H1 (cell line): ENCODE results near the gene PGGHG. TPM values are rescaled to one million over a fixed set of nuclear protein-coding genes. Genes with fewer than 3 reads are reported as not detected.

Experiments used
- CTCF ChIA-PET: fragments of 300-600 bp; sonication (Branson Sonifier 250); formaldehyde crosslinking; loops from one replicate; lab custom pipeline; 2021; ENCODE audit not compliant: partially characterized antibody; lab: Charles Lee
- POLR2A ChIA-PET: fragments of 300-600 bp; sonication (Branson Sonifier 250); formaldehyde crosslinking; loops from one replicate; lab custom pipeline; 2021; ENCODE audit warnings: inconsistent platforms; ENCODE audit not compliant: partially characterized antibody; lab: Charles Lee
- DNase-seq, 2 experiments: peaks; one replicate each; pipeline versions ENCODE4 v3.0.0 to v3.0.0-alpha.2; 2010 to 2022; ENCODE audit warnings: low spot score in 2 of 2, low read depth in 1 of 2, mixed read lengths in 1 of 2
- FAIRE-seq: peaks from 2 replicates; lab custom pipeline; 2011; peaks lifted over from hg19 to GRCh38; lab: Jason Lieb, UNC
- H2AFZ ChIP-seq: 2 replicates; pipeline ENCODE4 v1.8.1; 2012; ENCODE audit warnings: low read length, inconsistent platforms
- H2AK5ac ChIP-seq: 2 replicates; pipeline ENCODE4 v1.6.1; 2013; ENCODE audit warnings: low read depth, low read length
- H2BK120ac ChIP-seq: replicated peaks from 2 replicates; pipeline ENCODE3; 2013; ENCODE audit warnings: low read depth, low read length, inconsistent platforms
- H2BK12ac ChIP-seq: 2 replicates; pipeline ENCODE4 v1.6.1; 2013; ENCODE audit warnings: low read depth, low read length
- H2BK15ac ChIP-seq: 2 replicates; pipeline ENCODE4 v1.6.1; 2013; ENCODE audit warnings: low read length
- H2BK20ac ChIP-seq: 2 replicates; pipeline ENCODE4 v1.6.1; 2013; ENCODE audit warnings: low read length
- H2BK5ac ChIP-seq: 2 replicates; pipeline ENCODE4 v1.6.1; 2013; ENCODE audit warnings: low read depth, low read length
- H3K14ac ChIP-seq: 2 replicates; pipeline ENCODE4 v1.6.1; 2013; ENCODE audit warnings: inconsistent platforms; ENCODE audit not compliant: insufficient read length
- H3K18ac ChIP-seq: 2 replicates; pipeline ENCODE4 v1.6.1; 2013; ENCODE audit warnings: low read length; ENCODE audit errors: extremely low read depth
- H3K23ac ChIP-seq: 2 replicates; pipeline ENCODE4 v1.6.1; 2013; ENCODE audit warnings: inconsistent platforms; ENCODE audit not compliant: insufficient read length
- H3K23me2 ChIP-seq: 2 replicates; pipeline ENCODE4 v1.6.1; 2013; ENCODE audit warnings: low read depth, low read length
- H3K27ac ChIP-seq: 2 replicates; pipeline ENCODE4 v1.6.1; 2011; ENCODE audit warnings: low read depth, low read length, inconsistent platforms
- H3K27me3 ChIP-seq, 4 experiments: replicated peaks in 1 of 4; 1 replicate in 1 of 4; 2 replicates in 3 of 4; pipeline versions ENCODE4 v1.6.1 to v1.8.1; 2011 to 2013; ENCODE audit warnings: low read length in 3 of 4, mild to moderate bottlenecking in 3 of 4, inconsistent platforms in 2 of 4, mixed read lengths in 2 of 4, moderate library complexity in 1 of 4; ENCODE audit not compliant: control insufficient read depth in 3 of 4, insufficient read depth in 3 of 4; ENCODE audit errors: extremely low read depth in 1 of 4
- H3K36me3 ChIP-seq, 4 experiments: 2 replicates each; pipeline versions ENCODE4 v1.6.1 to v1.8.1; 2011 to 2013; ENCODE audit warnings: mild to moderate bottlenecking in 4 of 4, low read length in 3 of 4, moderate library complexity in 2 of 4, control low read depth in 1 of 4, inconsistent platforms in 1 of 4; ENCODE audit not compliant: insufficient read depth in 4 of 4, control insufficient read depth in 2 of 4
- H3K4ac ChIP-seq: replicated peaks from 2 replicates; pipeline ENCODE3; 2013; ENCODE audit warnings: low read length, low read depth, mixed read lengths, inconsistent platforms; ENCODE audit not compliant: insufficient read length
- H3K4me1 ChIP-seq, 4 experiments: replicated peaks in 1 of 4; 1 replicate in 1 of 4; 2 replicates in 3 of 4; pipeline versions ENCODE4 v1.6.1 to v1.8.1; 2011 to 2013; ENCODE audit warnings: low read length in 3 of 4, inconsistent platforms in 2 of 4, mixed read lengths in 1 of 4; ENCODE audit not compliant: insufficient read depth in 4 of 4, control insufficient read depth in 3 of 4
- H3K4me2 ChIP-seq, 2 experiments: 2 replicates each; pipeline versions ENCODE4 v1.6.1 to v1.8.1; 2011 to 2013; ENCODE audit warnings: low read depth in 2 of 2, low read length in 2 of 2, control low read depth in 1 of 2, inconsistent platforms in 1 of 2, mild to moderate bottlenecking in 1 of 2; ENCODE audit not compliant: insufficient read depth in 1 of 2
- H3K4me3 ChIP-seq, 4 experiments: fragments of 200-600, 300-600 bp in 1 of 4; sonication (generic), shearing (Covaris generic), sonication (Bioruptor Twin) in 1 of 4; 2 replicates each; pipeline versions ENCODE4 v1.5.1 to v1.8.1; 2011 to 2016; ENCODE audit warnings: low read length in 4 of 4, low read depth in 3 of 4, control low read depth in 2 of 4, inconsistent platforms in 2 of 4, mild to moderate bottlenecking in 2 of 4, mixed read lengths in 1 of 4, moderate library complexity in 1 of 4; ENCODE audit not compliant: insufficient read depth in 2 of 4; ENCODE audit errors: extremely low read depth in 1 of 4
- H3K56ac ChIP-seq: replicated peaks from 2 replicates; pipeline ENCODE3; 2013; ENCODE audit warnings: low read depth, mild to moderate bottlenecking, mixed read lengths, low read length, inconsistent platforms; ENCODE audit not compliant: insufficient read length
- H3K79me1 ChIP-seq: 2 replicates; pipeline ENCODE4 v1.6.1; 2013; ENCODE audit warnings: low read depth, low read length, control low read depth
- H3K79me2 ChIP-seq, 2 experiments: 2 replicates each; pipeline versions ENCODE4 v1.6.1 to v1.8.1; 2012 to 2013; ENCODE audit warnings: low read length in 2 of 2, mild to moderate bottlenecking in 2 of 2, inconsistent platforms in 1 of 2; ENCODE audit not compliant: insufficient read depth in 2 of 2, control insufficient read depth in 1 of 2
- H3K9ac ChIP-seq, 4 experiments: replicated peaks in 1 of 4; 1 replicate in 1 of 4; 2 replicates in 3 of 4; pipeline versions ENCODE4 v1.6.1 to v1.8.1; 2011 to 2013; ENCODE audit warnings: low read depth in 3 of 4, low read length in 3 of 4, control low read depth in 2 of 4, mild to moderate bottlenecking in 2 of 4, moderate library complexity in 2 of 4, inconsistent platforms in 1 of 4; ENCODE audit errors: extremely low read depth in 1 of 4
- H3K9me3 ChIP-seq, 2 experiments: 2 replicates each; pipeline versions ENCODE4 v1.6.1 to v1.8.1; 2012 to 2013; ENCODE audit warnings: mild to moderate bottlenecking in 2 of 2, moderate library complexity in 2 of 2, control low read depth in 1 of 2, inconsistent platforms in 1 of 2, low read depth in 1 of 2, low read length in 1 of 2, mixed read lengths in 1 of 2; ENCODE audit not compliant: insufficient read depth in 2 of 2
- H4K20me1 ChIP-seq, 2 experiments: replicated peaks in 1 of 2; 2 replicates each; pipeline versions ENCODE3 to v1.8.1; 2011 to 2013; ENCODE audit warnings: inconsistent platforms in 2 of 2, low read length in 2 of 2, mild to moderate bottlenecking in 1 of 2; ENCODE audit not compliant: insufficient read depth in 2 of 2, control insufficient read depth in 1 of 2
- H4K5ac ChIP-seq: 2 replicates; pipeline ENCODE4 v1.6.1; 2013; ENCODE audit warnings: low read length, low read depth, mixed read lengths, inconsistent platforms; ENCODE audit not compliant: insufficient read length
- H4K8ac ChIP-seq: 2 replicates; pipeline ENCODE4 v1.8.0; 2013; ENCODE audit warnings: mild to moderate bottlenecking, moderate library complexity, low read length, inconsistent platforms; ENCODE audit not compliant: insufficient read depth; ENCODE audit errors: extremely low read depth
- H4K91ac ChIP-seq: replicated peaks from 2 replicates; pipeline ENCODE3; 2013; ENCODE audit warnings: low read length, mixed read lengths, inconsistent platforms; ENCODE audit not compliant: insufficient read length
- ASH2L ChIP-seq: fragments of 200-600, 300-600 bp; sonication (generic); IDR thresholded peaks from one replicate; pipeline ENCODE4 v1.7.1; 2017; ENCODE audit warnings: low read length
- BCL11A ChIP-seq, 2 experiments: IDR thresholded peaks; one replicate each; pipeline ENCODE4 v1.6.1; 2011; ENCODE audit warnings: low read depth in 2 of 2, low read length in 2 of 2, mild to moderate bottlenecking in 2 of 2
- BRCA1 ChIP-seq: IDR thresholded peaks from 2 replicates; pipeline ENCODE4 v1.6.1; 2012; ENCODE audit warnings: low read depth, low read length, improper control_type of control experiment
- EP300 ChIP-seq, 2 experiments: IDR thresholded peaks; 1 replicate in 1 of 2; 2 replicates in 1 of 2; pipeline ENCODE4 v1.6.1; 2011 to 2012; ENCODE audit warnings: low read depth in 2 of 2, low read length in 2 of 2, mild to moderate bottlenecking in 2 of 2, borderline replicate concordance in 1 of 2, inconsistent platforms in 1 of 2, moderate library complexity in 1 of 2
- JUND ChIP-seq: IDR thresholded peaks from 2 replicates; pipeline ENCODE4 v1.6.1; 2011; ENCODE audit warnings: mild to moderate bottlenecking, improper control_type of control experiment, low read length
- PHF8 ChIP-seq: fragments of 200-600 bp; sonication (generic); conservative IDR thresholded peaks from 2 replicates; pipeline ENCODE4 v1.7.1; 2012; ENCODE audit warnings: low read depth, mild to moderate bottlenecking, inconsistent platforms, low read length, moderate library complexity
- SIRT6 ChIP-seq: IDR thresholded peaks from one replicate; pipeline ENCODE4 v1.7.1; 2012; ENCODE audit warnings: low read length, inconsistent platforms
- SP4 ChIP-seq: IDR thresholded peaks from 2 replicates; pipeline ENCODE4 v1.6.1; 2012; ENCODE audit warnings: low read length, inconsistent platforms
- TCF12 ChIP-seq: IDR thresholded peaks from 2 replicates; pipeline ENCODE4 v1.6.1; 2011; ENCODE audit warnings: low read depth, mild to moderate bottlenecking, low read length
- TEAD4 ChIP-seq: IDR thresholded peaks from 2 replicates; pipeline ENCODE4 v1.6.1; 2012; ENCODE audit warnings: low read depth, low read length, inconsistent platforms, mixed read lengths
- WGBS, 2 experiments: shearing (Covaris generic) in 1 of 2; methylation state at CpG; one replicate each; pipeline versions ENCODE4 v1.1.6 to v1.1.7; 2013 to 2015; ENCODE audit warnings: low lambda C conversion rate in 2 of 2, mixed read lengths in 2 of 2, inconsistent platforms in 1 of 2, low coverage in 1 of 2, missing lambda C conversion rate in 1 of 2; ENCODE audit not compliant: insufficient replicate concordance in 2 of 2, insufficient coverage in 1 of 2, insufficient read length in 1 of 2; ENCODE audit errors: extremely low coverage in 1 of 2, missing lambda C conversion rate in 1 of 2; 5-methylcytosine and 5-hydroxymethylcytosine counted together
- polyA plus RNA-seq, 7 experiments: library from polyadenylated mRNA; depleted of rRNA in 3 of 7; stranded (reverse) in 5 of 7; unstranded in 2 of 7; fragments of >200 nt in 5 of 7; fragments of 200-250 nt in 2 of 7; gene quantifications; 1 replicate in 5 of 7; 2 replicates in 1 of 7; 4 replicates in 1 of 7; pipeline versions ENCODE4 v1.2.1 to v1.2.3, GENCODE V29; 2011 to 2013; ENCODE audit warnings: missing spikeins in 2 of 7, mixed read lengths in 2 of 7
- total RNA-seq: library from RNA; stranded (reverse); fragmentation: NEBNext Ultra II Directional; extraction: Animal tissue kit (Norgen Biotek cat#: 25700); gene quantifications from 2 replicates; pipeline ENCODE4 v1.2.1, GENCODE V29; 2021

The PGGHG gene
- total and polyA plus RNA-seq, 2 of the 8 experiments (the other 6 are each of a cell fraction or from before 2014, with no cell fraction given), result 34.8 to 60.7 TPM

DNA sequence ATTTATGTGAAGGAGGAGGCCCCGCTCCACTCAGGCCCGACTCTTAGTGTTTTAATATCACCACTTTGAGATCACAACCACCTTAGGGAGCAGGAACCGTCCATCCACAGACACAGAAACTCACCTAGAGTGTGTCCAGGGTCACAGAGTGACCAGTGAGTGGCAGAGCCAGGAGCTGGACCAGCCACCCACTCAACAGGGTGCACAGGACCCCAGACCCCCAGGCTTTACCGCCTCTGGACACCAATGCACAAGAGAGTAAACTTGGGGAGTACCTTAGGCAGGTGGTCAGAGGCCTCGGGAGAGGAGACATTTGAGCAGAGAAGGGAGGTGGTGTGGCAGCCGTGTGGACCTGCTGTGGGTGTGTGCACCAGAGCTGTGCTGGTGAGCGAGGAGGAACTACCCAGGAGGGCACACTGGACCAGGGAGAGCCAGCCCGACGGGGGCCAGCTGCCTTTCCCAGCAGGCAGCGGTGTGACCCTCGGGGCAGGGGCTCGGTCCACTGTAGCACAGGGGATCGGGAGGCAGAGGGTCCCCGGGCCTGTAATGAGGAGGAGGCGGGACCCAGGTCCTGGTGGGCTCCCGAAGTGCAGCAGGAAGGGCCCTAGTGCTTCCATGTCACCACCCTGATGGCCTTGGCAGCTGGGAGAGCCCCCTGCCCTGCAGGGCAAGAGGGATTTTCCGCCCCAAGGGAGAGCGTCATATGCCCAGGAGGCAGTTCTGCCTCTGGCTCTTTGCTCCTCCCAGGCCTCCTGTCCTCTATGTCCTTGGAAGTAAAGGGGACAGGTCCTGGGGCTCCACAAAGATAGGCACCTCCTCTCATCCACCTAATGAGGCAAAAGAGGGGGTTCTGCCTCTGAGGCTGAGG is 18.2 kb upstream of the PGGHG start:
- FAIRE-seq (no peak), DNase-seq (peak in 1 of 2 experiments; percentile 44)
- no peak overlapping the region for H3K23ac ChIP-seq
- no peak overlapping the region for H4K8ac ChIP-seq
- H3K4me3 ChIP-seq, result no peak overlapping the region
- H3K27ac ChIP-seq, result no peak overlapping the region
- peaks cover 4 to 9% of the 10 kb centered on the region in 2 experiments; a peak in 3 of 4 replicates for H3K9me3 ChIP-seq
- H3K36me3 ChIP-seq, result no peaks in the 10 kb centered on the region
- H3K79me1 ChIP-seq, result no peaks in the 10 kb centered on the region
- H2BK20ac ChIP-seq, result 0 out of 2 replicates have a peak overlapping the region, but pooled peaks have one; percentile 61
- H3K23me2 ChIP-seq, result no peaks in the 10 kb centered on the region
- H3K9ac ChIP-seq, result no peak overlapping the region
- POLR2A ChIA-PET, result interaction anchor here (0.8 to 2.5 kb wide), 4 partner anchors 9 to 17 kb away, joined by 3 to 8 read pairs (median 5); no protein-coding TSS in a partner anchor
- H2BK15ac ChIP-seq, result peak overlapping the region; percentile 40; the same call in 1 of the 2 replicates
- H4K5ac ChIP-seq, result no peak overlapping the region
- H2AK5ac ChIP-seq, result no peak overlapping the region
- H3K56ac ChIP-seq, result no peak overlapping the region
- H3K4ac ChIP-seq, result peak overlapping the region; percentile 54
- CTCF ChIA-PET, result interaction anchor here (1.0 to 7.0 kb wide), 5 partner anchors 8 to 19 kb away, joined by 3 to 36 read pairs (median 3); no protein-coding TSS in a partner anchor
- H3K4me2 ChIP-seq, result no peak overlapping the region
- H3K14ac ChIP-seq, result no peak overlapping the region
- H2BK120ac ChIP-seq, result no peak overlapping the region
- peak overlapping the region; percentile 80; the same call in 1 of the 2 replicates for H2BK12ac ChIP-seq
- H3K4me1 ChIP-seq, result peaks cover 4 to 20% (median 14%) of the 10 kb centered on the region in 4 experiments
- H3K79me2 ChIP-seq, result no peaks in the 10 kb centered on the region
- peak overlapping the region; percentile 60; the same call in 1 of the 2 replicates for H2BK5ac ChIP-seq
- H2AFZ ChIP-seq, result no peak overlapping the region
- H4K91ac ChIP-seq, result peak overlapping the region; percentile 29
- no peak for TF ChIP-seq ASH2L
- no peak for TF ChIP-seq BCL11A (IDR thresholded peaks at IDR 0.05; ENCODE audit: low read depth in 2 of 2, low read length in 2 of 2)
- TF ChIP-seq BRCA1, result no peak
- TF ChIP-seq TCF12, result no peak
- no peak for TF ChIP-seq JUND
- TF ChIP-seq PHF8, result no peak
- TF ChIP-seq SIRT6, result no peak
- TF ChIP-seq SP4, result no peak
- TF ChIP-seq TEAD4, result no peak
- TF ChIP-seq EP300 (IDR thresholded peaks at IDR 0.05; ENCODE audit: borderline replicate concordance in 1 of 2, low read depth in 2 of 2, low read length in 2 of 2), result no peak
- no peaks in the 10 kb centered on the region for H4K20me1 ChIP-seq
- WGBS, 2 experiments, result 89% methylated on average over 18 of the region's 18 CpGs; no CpG with 5 or more reads in 1 of the 2 experiments
- no peaks in the 10 kb centered on the region for H3K27me3 ChIP-seq
- H3K18ac ChIP-seq, result peak overlapping the region; percentile 60
